ENCODE data around the gene ERBB2. TPM values are rescaled to one million over a fixed set of nuclear protein-coding genes. Genes with fewer than 3 reads are reported as not detected.

ERBB2 gene
- total and polyA plus RNA-seq, 2 of the 4 experiments (the other 2 are of a cell fraction): 28.7 to 33.3 TPM

- Histone ChIP-seq H2AK9ac (replicated peaks; ENCODE audit: low read depth, low read length, poor library complexity) (no peak overlapping the region), H2BK20ac (ENCODE audit: low read depth, low read length) (no peak overlapping the region), H2BK120ac (ENCODE audit: low read depth, low read length) (no peak overlapping the region), H3K56ac (ENCODE audit: extremely low read depth, insufficient read depth, low read length) (no peak overlapping the region), H2AFZ (replicated peaks; ENCODE audit: low read length, poor library complexity) (no peak overlapping the region), H4K8ac (ENCODE audit: low read depth in 2 of 2, low read length in 2 of 2) (no peak overlapping the region), H3K9me3 (ENCODE audit: control insufficient read depth, insufficient read depth, low read length) (no peaks in the 10 kb centered on the region), H3K4me2 (ENCODE audit: low read depth, low read length) (no peak overlapping the region), H2BK15ac (ENCODE audit: low read depth, low read length) (no peak overlapping the region), H3K18ac (ENCODE audit: low read depth, low read length) (no peak overlapping the region), H3K9ac (ENCODE audit: low read depth, low read length) (no peak overlapping the region), H4K5ac (ENCODE audit: low read depth, low read length) (no peak overlapping the region), H3K36me3 (ENCODE audit: control insufficient read depth, insufficient read depth, low read length) (no peaks in the 10 kb centered on the region), H4K91ac (ENCODE audit: insufficient read depth, low read depth, low read length) (no peak overlapping the region), H3K4ac (ENCODE audit: low read depth, low read length) (no peak overlapping the region), H3K79me1 (ENCODE audit: low read depth in 1 of 2, low read length in 2 of 2) (no peaks in the 10 kb centered on the region; a peak in 1 of 4 replicates), H4K20me1 (ENCODE audit: insufficient read depth, low read length) (no peaks in the 10 kb centered on the region), H3K4me3 (ENCODE audit: insufficient read depth, low read depth, low read length) (no peak overlapping the region), H3K27ac (ENCODE audit: insufficient read depth, low read length) (no peak overlapping the region), H3K9me1 (ENCODE audit: insufficient read depth, low read length) (no peaks in the 10 kb centered on the region; the same call in 1 of the 2 replicates), H3K27me3 (ENCODE audit: control insufficient read depth, insufficient read depth, low read length) (peaks cover 24% of the 10 kb centered on the region), H3K14ac (replicated peaks; ENCODE audit: low read depth, low read length) (no peak overlapping the region), H3K4me1 (ENCODE audit: control insufficient read depth, insufficient read depth, low read length) (peaks cover 4% of the 10 kb centered on the region), H2BK5ac (ENCODE audit: low read depth, low read length, poor library complexity, severe bottlenecking) (no peak overlapping the region), H3K23ac (ENCODE audit: low read depth, low read length) (no peak overlapping the region), H2AK5ac (ENCODE audit: low read depth, low read length) (no peak overlapping the region)
- no peak for TF ChIP-seq MAFK (IDR thresholded peaks at IDR 0.05; ENCODE audit: low read depth, low read length)
- no peak for TF ChIP-seq CEBPB (IDR thresholded peaks at IDR 0.05; ENCODE audit: low read depth, low read length)
- no peak for TF ChIP-seq NFE2L2 (IDR thresholded peaks at IDR 0.05; ENCODE audit: low read depth, low read length)
- no peak for TF ChIP-seq RCOR1 (IDR thresholded peaks at IDR 0.05; ENCODE audit: insufficient replicate concordance, low read length)
- TF ChIP-seq RFX5 (IDR thresholded peaks at IDR 0.05; ENCODE audit: low read depth, low read length): no peak
- no peak for TF ChIP-seq SMC3 (IDR thresholded peaks at IDR 0.05; ENCODE audit: low read depth, low read length)
- TF ChIP-seq MXI1 (IDR thresholded peaks at IDR 0.05; ENCODE audit: borderline replicate concordance, low read depth, low read length): no peak
- TF ChIP-seq ELK1 (IDR thresholded peaks at IDR 0.05; ENCODE audit: borderline replicate concordance, low read depth, low read length): no peak
- no peak for TF ChIP-seq RAD21 (IDR thresholded peaks at IDR 0.05; ENCODE audit: low read length)
- no peak for TF ChIP-seq CHD1 (IDR thresholded peaks at IDR 0.05; ENCODE audit: low read depth, low read length)
- TF ChIP-seq MAZ (IDR thresholded peaks at IDR 0.05; ENCODE audit: borderline replicate concordance, low read depth, low read length): no peak
- no peak for TF ChIP-seq FOS (IDR thresholded peaks at IDR 0.05; ENCODE audit: low read depth, low read length)
- no peak for TF ChIP-seq CTCF (conservative IDR thresholded peaks at IDR 0.05; ENCODE audit: low read depth, low read length)
- no peak for TF ChIP-seq USF2 (IDR thresholded peaks at IDR 0.05; ENCODE audit: low read depth, low read length)
- TF ChIP-seq BHLHE40 (IDR thresholded peaks at IDR 0.05; ENCODE audit: low read depth, low read length): no peak
- no peak for TF ChIP-seq POLR2A (IDR thresholded peaks at IDR 0.05; ENCODE audit: low read depth, low read length)
- intact Hi-C loops (cut with micrococcal nuclease): no loop called here
- ATAC-seq (ENCODE audit: low read depth) (no peak), DNase-seq (no peak)
- ChIA-PET CTCF (interaction anchor here (0.5 kb wide), 1 partner anchor 159 kb away, joined by 4 read pairs; no protein-coding TSS in a partner anchor), POLR2A (ENCODE audit: unreplicated experiment) (no interaction called here)
- dilution Hi-C loops (cut with HindIII; ENCODE audit: low sequenced_read_pairs, unreplicated experiment): no loop called here
- no CpG with 5 or more reads among the region's 7 CpGs for WGBS, 2 experiments (ENCODE audit: extremely low coverage in 2 of 2, insufficient read length in 1 of 2)
- BruUV-seq (replicated peaks): no TSS peak
- in situ Hi-C loops (cut with MboI; ENCODE audit: low sequenced_read_pairs): no loop called here
Observed at GRCh38 chr17:39756380-39757079, 56.7 kb downstream of the ERBB2 start.

Data from IMR-90 (cell line).